Gastroesophageal sphincter (tissue), 4 donors: ENCODE data around the gene RRBP1. TPM values are rescaled to one million over a fixed set of nuclear protein-coding genes. Genes with fewer than 3 reads are reported as not detected.

Experiments used
- ATAC-seq: fragments of 150-250 bp; one replicate; pipeline ENCODE4 v1.9.1; 2016; ENCODE audit warnings: mild to moderate bottlenecking, moderate library complexity
- H3K27ac ChIP-seq, 4 donors: fragments of 200-600 bp; sonication (generic) in 3 of 4; 1 replicate in 3 of 4; 2 replicates in 1 of 4; pipeline ENCODE4 v1.5.1; 2016 to 2019
- H3K27me3 ChIP-seq: fragments of 200-600 bp; sonication (generic); one replicate; pipeline ENCODE4 v1.5.1; 2019
- H3K36me3 ChIP-seq, 2 donors: fragments of 200-600 bp; sonication (generic); one replicate each; pipeline ENCODE4 v1.5.1; 2019; ENCODE audit warnings: control low read depth in 1 of 2
- H3K4me1 ChIP-seq, 3 donors: fragments of 200-600 bp; sonication (generic); 1 replicate in 2 of 3; 2 replicates in 1 of 3; pipeline ENCODE4 v1.5.1; 2016 to 2019; ENCODE audit warnings: control low read depth in 2 of 3
- H3K4me3 ChIP-seq, 2 donors: fragments of 200-600 bp; sonication (generic); one replicate each; pipeline ENCODE4 v1.5.1; 2019; ENCODE audit warnings: mild to moderate bottlenecking in 1 of 2, moderate library complexity in 1 of 2
- H3K9me3 ChIP-seq, 3 donors: fragments of 200-600 bp; sonication (generic); one replicate each; pipeline ENCODE4 v1.5.1; 2017 to 2019; ENCODE audit warnings: control low read depth in 2 of 3
- EP300 ChIP-seq: sonication (generic); formaldehyde crosslinking; IDR thresholded peaks from one replicate; pipeline ENCODE4 v1.6.1; 2017; ENCODE audit warnings: antibody characterized with exemption, mild to moderate bottlenecking
- POLR2A ChIP-seq, 2 donors: fragments of 450-650 bp; IDR thresholded peaks; one replicate each; pipeline ENCODE4 v1.6.1; 2017; ENCODE audit warnings: antibody characterized with exemption in 2 of 2, mild to moderate bottlenecking in 2 of 2, moderate library complexity in 1 of 2
- POLR2AphosphoS5 ChIP-seq: sonication (generic); formaldehyde crosslinking; IDR thresholded peaks from one replicate; pipeline ENCODE4 v1.6.1; 2017; ENCODE audit warnings: antibody characterized with exemption
- WGBS, 2 donors: methylation state at CpG; one replicate each; pipeline ENCODE4 v1.1.5; 2018; ENCODE audit warnings: low coverage in 1 of 2; 5-methylcytosine and 5-hydroxymethylcytosine counted together
- total RNA-seq, 4 donors: library from RNA; depleted of rRNA; stranded (reverse); fragments of >200 nt; gene quantifications; one replicate each; pipeline ENCODE4 v1.1.0, GENCODE V29; 2016
- TF ChIP-seq, protein P1 (sequence below), 4 experiments: fragments of 200-600 bp in 2 of 4; fragments of 450-650 bp in 2 of 4; sonication (generic) in 1 of 4; IDR thresholded peaks; one replicate each; pipeline ENCODE4 v1.5.1; 2017 to 2019; ENCODE audit warnings: antibody characterized with exemption in 4 of 4, mild to moderate bottlenecking in 2 of 4, moderate library complexity in 2 of 4

RRBP1 gene
- total RNA-seq, 4 donors from 2014 or later = 61.2 to 89.8 (median 64.7) TPM

DNA sequence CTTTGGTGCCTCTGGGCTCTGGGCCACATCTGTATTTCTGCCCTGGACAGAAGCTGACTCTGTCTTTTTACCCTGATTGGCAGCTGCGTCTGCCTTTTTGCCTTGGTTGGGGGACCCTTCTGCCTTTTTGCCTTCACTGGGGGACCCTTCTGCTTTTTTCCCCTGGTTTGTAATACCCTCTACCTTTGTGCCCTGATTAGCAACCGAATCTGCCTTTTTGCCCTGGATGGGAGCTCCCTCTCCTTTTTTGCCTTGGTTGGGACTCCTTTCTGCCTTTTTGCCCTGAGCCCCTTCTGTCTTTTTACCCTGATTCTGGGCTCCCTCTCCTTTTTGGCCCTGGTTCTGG, 23.4 kb downstream of the RRBP1 start:
- ATAC-seq = no peak
- TF ChIP-seq, protein P1, sequence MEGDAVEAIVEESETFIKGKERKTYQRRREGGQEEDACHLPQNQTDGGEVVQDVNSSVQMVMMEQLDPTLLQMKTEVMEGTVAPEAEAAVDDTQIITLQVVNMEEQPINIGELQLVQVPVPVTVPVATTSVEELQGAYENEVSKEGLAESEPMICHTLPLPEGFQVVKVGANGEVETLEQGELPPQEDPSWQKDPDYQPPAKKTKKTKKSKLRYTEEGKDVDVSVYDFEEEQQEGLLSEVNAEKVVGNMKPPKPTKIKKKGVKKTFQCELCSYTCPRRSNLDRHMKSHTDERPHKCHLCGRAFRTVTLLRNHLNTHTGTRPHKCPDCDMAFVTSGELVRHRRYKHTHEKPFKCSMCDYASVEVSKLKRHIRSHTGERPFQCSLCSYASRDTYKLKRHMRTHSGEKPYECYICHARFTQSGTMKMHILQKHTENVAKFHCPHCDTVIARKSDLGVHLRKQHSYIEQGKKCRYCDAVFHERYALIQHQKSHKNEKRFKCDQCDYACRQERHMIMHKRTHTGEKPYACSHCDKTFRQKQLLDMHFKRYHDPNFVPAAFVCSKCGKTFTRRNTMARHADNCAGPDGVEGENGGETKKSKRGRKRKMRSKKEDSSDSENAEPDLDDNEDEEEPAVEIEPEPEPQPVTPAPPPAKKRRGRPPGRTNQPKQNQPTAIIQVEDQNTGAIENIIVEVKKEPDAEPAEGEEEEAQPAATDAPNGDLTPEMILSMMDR (IDR thresholded peaks at IDR 0.05) = no peak
- TF ChIP-seq POLR2AphosphoS5 (no peak), EP300 (no peak), POLR2A (IDR thresholded peaks at IDR 0.05) (no peak)
- Histone ChIP-seq H3K27me3 (no peaks in the 10 kb centered on the region), H3K4me3 (no peak overlapping the region), H3K4me1 (peaks cover 0 to 66% (median 24%) of the 10 kb centered on the region in 3 donors), H3K9me3 (peaks cover 0 to 6% (median 0%) of the 10 kb centered on the region in 3 donors), H3K27ac (no peak overlapping the region), H3K36me3 (peaks cover 0 to 25% of the 10 kb centered on the region in 2 donors)
- 92 to 100% methylated on average over 2 of the region's 2 CpGs for WGBS, 2 donors

GRCh38 chr20:17657898-17658647, 24.0 kb downstream of the RRBP1 start:
- no peak for ATAC-seq
- no peak overlapping the region for H3K27ac ChIP-seq
- 87 to 92% methylated on average over 8 to 9 of the region's 9 CpGs for WGBS, 2 donors

DNA sequence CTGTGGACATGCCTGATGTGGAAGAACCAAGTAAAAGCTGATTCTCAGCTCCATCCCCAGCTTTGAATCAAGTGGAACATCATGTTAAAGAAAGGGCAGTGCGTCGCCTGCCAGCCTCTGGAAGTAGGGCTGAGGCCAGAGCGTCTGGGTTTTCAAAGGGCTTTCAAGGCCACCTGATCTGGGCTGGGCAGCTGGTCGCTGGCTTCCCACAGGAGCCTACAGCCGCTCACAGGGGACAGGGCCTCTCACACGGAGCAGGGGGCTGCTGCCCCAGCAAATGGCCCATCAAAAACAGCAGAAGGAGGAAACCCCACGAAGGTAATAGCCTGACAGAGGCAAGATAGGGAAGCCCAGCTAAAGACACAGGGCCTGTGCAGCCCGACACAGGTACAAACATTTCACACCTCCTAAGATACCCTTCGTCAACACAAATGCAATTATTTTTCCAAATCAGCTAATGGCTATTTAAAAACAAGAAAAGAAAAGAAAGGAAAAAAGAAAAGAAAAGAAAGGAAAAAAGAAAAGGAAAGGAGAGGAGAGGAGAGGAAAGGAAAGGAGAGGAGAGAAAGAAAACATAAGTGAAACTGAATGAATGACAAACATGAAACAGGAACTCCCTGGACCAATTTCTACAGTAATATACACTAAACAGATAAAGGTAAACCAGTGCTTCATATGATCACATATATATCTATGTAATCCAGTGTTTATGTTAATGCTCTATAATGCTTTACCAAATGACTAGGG, 24.8 kb downstream of the RRBP1 start:
- WGBS, 2 donors = 85 to 96% methylated on average over 2 to 5 of the region's 9 CpGs
- TF ChIP-seq EP300 (no peak), POLR2A (IDR thresholded peaks at IDR 0.05) (no peak)
- no peak overlapping the region for H3K4me3 ChIP-seq
- H3K4me1 ChIP-seq = peaks cover 0 to 66% (median 19%) of the 10 kb centered on the region in 3 donors
- H3K27me3 ChIP-seq = no peaks in the 10 kb centered on the region
- H3K9me3 ChIP-seq = peaks cover 0 to 6% (median 0%) of the 10 kb centered on the region in 3 donors
- H3K36me3 ChIP-seq = peaks cover 0 to 25% of the 10 kb centered on the region in 2 donors
- ATAC-seq = no peak
- H3K27ac ChIP-seq = no peak overlapping the region

More at GRCh38 chr20:17657898-17658647, 24.0 kb downstream of the RRBP1 start:
- H3K9me3 ChIP-seq = peaks cover 0 to 6% (median 0%) of the 10 kb centered on the region in 3 donors
- TF ChIP-seq, protein P1 (IDR thresholded peaks at IDR 0.05) = no peak
- no peak for TF ChIP-seq EP300
- no peak for TF ChIP-seq POLR2AphosphoS5
- no peak for TF ChIP-seq POLR2A (IDR thresholded peaks at IDR 0.05)
- peaks cover 0 to 66% (median 23%) of the 10 kb centered on the region in 3 donors for H3K4me1 ChIP-seq
- H3K27me3 ChIP-seq = no peaks in the 10 kb centered on the region
- peaks cover 0 to 25% of the 10 kb centered on the region in 2 donors for H3K36me3 ChIP-seq
- no peak overlapping the region for H3K4me3 ChIP-seq

DNA sequence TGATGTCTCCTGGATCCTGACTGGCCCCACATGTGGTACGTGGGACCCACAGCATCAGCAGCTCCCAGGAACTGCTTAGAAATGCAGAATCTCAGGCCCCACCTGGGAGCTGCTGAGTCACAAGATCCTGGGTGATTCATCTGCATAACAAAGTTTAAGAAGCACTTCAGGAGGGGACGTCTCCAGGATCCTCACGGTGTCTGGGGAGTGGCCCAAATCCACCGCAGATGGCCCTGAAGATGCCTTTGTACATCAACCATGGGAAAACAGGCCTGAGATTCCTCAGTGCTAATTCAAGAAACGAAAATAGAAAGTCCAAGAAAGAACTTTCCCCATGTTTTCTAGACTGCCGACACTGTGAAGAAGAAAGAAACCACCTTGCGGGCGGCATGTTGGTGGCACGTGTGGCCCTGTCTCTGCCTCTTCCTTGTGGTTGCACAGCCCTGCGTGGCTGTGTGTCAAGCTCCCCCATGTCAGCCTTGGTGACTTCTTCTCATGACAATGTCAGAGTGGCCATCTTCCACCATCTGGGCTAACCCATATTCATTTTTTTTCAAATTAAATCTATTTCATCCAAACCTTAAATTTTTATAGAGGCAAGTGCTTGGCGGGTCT, 26.1 kb downstream of the RRBP1 start:
- 76 to 90% methylated on average over 4 to 11 of the region's 11 CpGs for WGBS, 2 donors
- TF ChIP-seq EP300 (no peak), POLR2A (IDR thresholded peaks at IDR 0.05) (no peak)
- TF ChIP-seq, protein P1 (IDR thresholded peaks at IDR 0.05) = no peak
- ATAC-seq = no peak
- Histone ChIP-seq H3K27me3 (no peaks in the 10 kb centered on the region), H3K36me3 (peaks cover 0 to 25% of the 10 kb centered on the region in 2 donors), H3K27ac (peak overlapping the region in 2 of 4 donors; percentile 21 to 48), H3K4me1 (peaks cover 0 to 66% (median 24%) of the 10 kb centered on the region in 3 donors), H3K4me3 (no peak overlapping the region), H3K9me3 (peaks cover 0 to 6% (median 0%) of the 10 kb centered on the region in 3 donors)

DNA sequence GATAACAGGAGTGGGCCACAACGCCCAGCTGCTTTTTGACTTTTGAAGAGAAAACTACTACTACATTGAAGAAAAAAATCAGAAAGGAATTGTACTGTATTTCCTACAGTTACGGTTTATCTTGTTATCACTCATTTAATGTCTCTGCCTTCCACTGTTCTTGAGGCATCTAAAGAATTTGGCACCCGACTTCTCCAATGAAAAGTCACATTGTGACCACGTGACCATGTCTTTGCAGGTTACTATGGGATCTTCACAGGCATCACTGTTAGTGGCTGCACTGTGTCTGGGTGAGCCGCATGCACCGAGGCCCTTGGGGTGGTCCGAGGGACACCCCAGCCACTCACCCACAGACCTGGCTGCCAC, 26.8 kb downstream of the RRBP1 start:
- TF ChIP-seq, protein P1 (IDR thresholded peaks at IDR 0.05) = no peak
- TF ChIP-seq POLR2A (IDR thresholded peaks at IDR 0.05) = no peak
- TF ChIP-seq EP300 = no peak
- TF ChIP-seq POLR2AphosphoS5 = no peak
- ATAC-seq = peak; percentile 29
- H3K36me3 ChIP-seq = peaks cover 0 to 25% of the 10 kb centered on the region in 2 donors
- peaks cover 0 to 6% (median 0%) of the 10 kb centered on the region in 3 donors for H3K9me3 ChIP-seq
- H3K27me3 ChIP-seq = no peaks in the 10 kb centered on the region
- H3K4me1 ChIP-seq = peaks cover 0 to 66% (median 27%) of the 10 kb centered on the region in 3 donors
- WGBS, 2 donors = 57 to 59% methylated on average over 6 to 7 of the region's 7 CpGs
- peak overlapping the region in 1 of 4 donors; percentile 48 for H3K27ac ChIP-seq
- H3K4me3 ChIP-seq = no peak overlapping the region
